ENCODE results near the gene PACRG.

DNA sequence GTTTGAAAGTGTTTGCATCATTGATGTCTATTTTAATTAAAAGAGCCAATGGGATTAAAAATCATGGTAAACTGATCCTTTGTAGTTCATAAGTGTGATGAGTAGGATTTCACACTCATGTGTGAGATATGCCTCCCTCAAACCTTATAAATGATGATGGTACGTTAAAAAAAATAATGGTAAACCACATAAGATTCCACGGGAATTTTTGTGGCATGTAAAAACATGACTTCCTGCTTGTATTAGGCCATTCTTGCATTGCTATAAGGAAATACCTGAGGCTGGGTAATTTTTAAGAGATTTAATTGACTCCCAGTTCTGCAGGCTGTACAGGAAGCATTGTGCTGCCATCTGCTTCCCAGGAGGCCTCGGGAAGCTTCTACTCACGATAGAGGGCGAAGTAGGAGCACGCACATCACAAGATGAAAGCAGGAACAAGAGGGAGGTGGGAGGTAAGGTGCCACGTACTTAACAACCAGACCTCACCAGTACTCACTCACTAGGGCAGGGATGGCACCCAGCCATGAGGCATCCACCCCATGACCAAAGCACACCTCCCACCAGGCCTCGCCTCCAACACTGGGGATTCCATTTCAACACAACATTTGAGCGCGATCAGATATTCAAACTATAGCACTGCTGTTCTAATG lies 499.2 kb downstream of the PACRG start:
- no peak for TF ChIP-seq GATA2 (IDR thresholded peaks at IDR 0.05; ENCODE audit: low read depth, low read length)
- TF ChIP-seq GATA3 (IDR thresholded peaks at IDR 0.05; ENCODE audit: low read depth, low read length) = no peak
